ENCODE results near the gene LRRD1.

GRCh38 chr7:92121681-92122080 is 57.3 kb downstream of the LRRD1 start:
- no peak for TF ChIP-seq SMC3 (IDR thresholded peaks at IDR 0.05; ENCODE audit: low read length)
- TF ChIP-seq ZNF331 (CRISPR knock-in tag; IDR thresholded peaks at IDR 0.05), result no peak
- TF ChIP-seq, protein P1, sequence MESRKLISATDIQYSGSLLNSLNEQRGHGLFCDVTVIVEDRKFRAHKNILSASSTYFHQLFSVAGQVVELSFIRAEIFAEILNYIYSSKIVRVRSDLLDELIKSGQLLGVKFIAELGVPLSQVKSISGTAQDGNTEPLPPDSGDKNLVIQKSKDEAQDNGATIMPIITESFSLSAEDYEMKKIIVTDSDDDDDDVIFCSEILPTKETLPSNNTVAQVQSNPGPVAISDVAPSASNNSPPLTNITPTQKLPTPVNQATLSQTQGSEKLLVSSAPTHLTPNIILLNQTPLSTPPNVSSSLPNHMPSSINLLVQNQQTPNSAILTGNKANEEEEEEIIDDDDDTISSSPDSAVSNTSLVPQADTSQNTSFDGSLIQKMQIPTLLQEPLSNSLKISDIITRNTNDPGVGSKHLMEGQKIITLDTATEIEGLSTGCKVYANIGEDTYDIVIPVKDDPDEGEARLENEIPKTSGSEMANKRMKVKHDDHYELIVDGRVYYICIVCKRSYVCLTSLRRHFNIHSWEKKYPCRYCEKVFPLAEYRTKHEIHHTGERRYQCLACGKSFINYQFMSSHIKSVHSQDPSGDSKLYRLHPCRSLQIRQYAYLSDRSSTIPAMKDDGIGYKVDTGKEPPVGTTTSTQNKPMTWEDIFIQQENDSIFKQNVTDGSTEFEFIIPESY (CRISPR knock-in tag; IDR thresholded peaks at IDR 0.05), result no peak
- TF ChIP-seq SSRP1 (CRISPR knock-in tag; IDR thresholded peaks at IDR 0.05), result no peak
- no peak for TF ChIP-seq ZNF747 (CRISPR knock-in tag; IDR thresholded peaks at IDR 0.05; ENCODE audit: borderline replicate concordance)
- TF ChIP-seq ZNF256 (CRISPR knock-in tag; conservative IDR thresholded peaks at IDR 0.05), result no peak
- TF ChIP-seq FOSL1 (CRISPR knock-in tag; IDR thresholded peaks at IDR 0.05; ENCODE audit: borderline replicate concordance), result no peak
- TF ChIP-seq ZNF530 (CRISPR knock-in tag; IDR thresholded peaks at IDR 0.05; ENCODE audit: low read depth), result no peak
- no peak for TF ChIP-seq POLR2A (IDR thresholded peaks at IDR 0.05; ENCODE audit: insufficient read depth in 1 of 2, low read depth in 2 of 2, low read length in 2 of 2)
- TF ChIP-seq ZNF775 (CRISPR knock-in tag; IDR thresholded peaks at IDR 0.05; ENCODE audit: borderline replicate concordance), result no peak
- TF ChIP-seq, protein P2, sequence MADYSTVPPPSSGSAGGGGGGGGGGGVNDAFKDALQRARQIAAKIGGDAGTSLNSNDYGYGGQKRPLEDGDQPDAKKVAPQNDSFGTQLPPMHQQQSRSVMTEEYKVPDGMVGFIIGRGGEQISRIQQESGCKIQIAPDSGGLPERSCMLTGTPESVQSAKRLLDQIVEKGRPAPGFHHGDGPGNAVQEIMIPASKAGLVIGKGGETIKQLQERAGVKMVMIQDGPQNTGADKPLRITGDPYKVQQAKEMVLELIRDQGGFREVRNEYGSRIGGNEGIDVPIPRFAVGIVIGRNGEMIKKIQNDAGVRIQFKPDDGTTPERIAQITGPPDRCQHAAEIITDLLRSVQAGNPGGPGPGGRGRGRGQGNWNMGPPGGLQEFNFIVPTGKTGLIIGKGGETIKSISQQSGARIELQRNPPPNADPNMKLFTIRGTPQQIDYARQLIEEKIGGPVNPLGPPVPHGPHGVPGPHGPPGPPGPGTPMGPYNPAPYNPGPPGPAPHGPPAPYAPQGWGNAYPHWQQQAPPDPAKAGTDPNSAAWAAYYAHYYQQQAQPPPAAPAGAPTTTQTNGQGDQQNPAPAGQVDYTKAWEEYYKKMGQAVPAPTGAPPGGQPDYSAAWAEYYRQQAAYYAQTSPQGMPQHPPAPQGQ (CRISPR knock-in tag; IDR thresholded peaks at IDR 0.05; ENCODE audit: borderline replicate concordance), result no peak
- TF ChIP-seq EZH2 (conservative IDR thresholded peaks at IDR 0.05; ENCODE audit: low read depth, low read length), result no peak
- no peak for TF ChIP-seq ZNF501 (CRISPR knock-in tag; IDR thresholded peaks at IDR 0.05)
- no peak for TF ChIP-seq ZNF605 (CRISPR knock-in tag; IDR thresholded peaks at IDR 0.05)

Measured in HepG2 (cell line).